Astrocyte (in vitro differentiated cells and primary cell): Measurements from ENCODE around the gene GMPS.

Source experiments
- EZH2 ChIP-seq: IDR thresholded peaks from 2 replicates; pipeline ENCODE4 v1.6.1; 2012; ENCODE audit warnings: mild to moderate bottlenecking, low read length, inconsistent platforms; ENCODE audit not compliant: insufficient read depth
- TF ChIP-seq, protein P1 (sequence below): IDR thresholded peaks from 2 replicates; pipeline ENCODE4 v1.5.1; 2011; ENCODE audit warnings: low read depth, mild to moderate bottlenecking, inconsistent platforms, low read length, moderate library complexity; ENCODE audit not compliant: insufficient read depth

DNA sequence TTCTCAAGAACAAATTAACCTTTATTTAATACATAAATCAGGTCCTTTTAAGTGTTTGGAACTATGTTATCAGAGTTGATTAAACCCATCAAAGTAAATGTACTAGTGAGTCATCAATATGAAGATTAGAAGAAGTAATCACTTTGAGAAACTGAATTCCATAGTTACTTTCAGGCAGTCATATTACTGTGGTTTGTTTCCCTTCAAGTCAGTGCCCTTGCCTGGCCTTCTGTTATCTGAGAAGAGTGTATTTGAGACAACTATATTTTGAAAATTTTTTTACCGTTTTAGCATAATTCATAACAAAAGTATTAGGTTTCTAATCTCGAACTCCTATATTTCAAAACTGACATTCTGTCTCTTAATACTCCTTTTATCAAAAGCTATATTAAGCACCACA lies 73.6 kb downstream of the GMPS start:
- TF ChIP-seq EZH2, result no peak
- TF ChIP-seq, protein P1, sequence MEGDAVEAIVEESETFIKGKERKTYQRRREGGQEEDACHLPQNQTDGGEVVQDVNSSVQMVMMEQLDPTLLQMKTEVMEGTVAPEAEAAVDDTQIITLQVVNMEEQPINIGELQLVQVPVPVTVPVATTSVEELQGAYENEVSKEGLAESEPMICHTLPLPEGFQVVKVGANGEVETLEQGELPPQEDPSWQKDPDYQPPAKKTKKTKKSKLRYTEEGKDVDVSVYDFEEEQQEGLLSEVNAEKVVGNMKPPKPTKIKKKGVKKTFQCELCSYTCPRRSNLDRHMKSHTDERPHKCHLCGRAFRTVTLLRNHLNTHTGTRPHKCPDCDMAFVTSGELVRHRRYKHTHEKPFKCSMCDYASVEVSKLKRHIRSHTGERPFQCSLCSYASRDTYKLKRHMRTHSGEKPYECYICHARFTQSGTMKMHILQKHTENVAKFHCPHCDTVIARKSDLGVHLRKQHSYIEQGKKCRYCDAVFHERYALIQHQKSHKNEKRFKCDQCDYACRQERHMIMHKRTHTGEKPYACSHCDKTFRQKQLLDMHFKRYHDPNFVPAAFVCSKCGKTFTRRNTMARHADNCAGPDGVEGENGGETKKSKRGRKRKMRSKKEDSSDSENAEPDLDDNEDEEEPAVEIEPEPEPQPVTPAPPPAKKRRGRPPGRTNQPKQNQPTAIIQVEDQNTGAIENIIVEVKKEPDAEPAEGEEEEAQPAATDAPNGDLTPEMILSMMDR, result no peak
